ENCODE measurements around the gene SLC26A1.

The SLC26A1 gene, protein sequence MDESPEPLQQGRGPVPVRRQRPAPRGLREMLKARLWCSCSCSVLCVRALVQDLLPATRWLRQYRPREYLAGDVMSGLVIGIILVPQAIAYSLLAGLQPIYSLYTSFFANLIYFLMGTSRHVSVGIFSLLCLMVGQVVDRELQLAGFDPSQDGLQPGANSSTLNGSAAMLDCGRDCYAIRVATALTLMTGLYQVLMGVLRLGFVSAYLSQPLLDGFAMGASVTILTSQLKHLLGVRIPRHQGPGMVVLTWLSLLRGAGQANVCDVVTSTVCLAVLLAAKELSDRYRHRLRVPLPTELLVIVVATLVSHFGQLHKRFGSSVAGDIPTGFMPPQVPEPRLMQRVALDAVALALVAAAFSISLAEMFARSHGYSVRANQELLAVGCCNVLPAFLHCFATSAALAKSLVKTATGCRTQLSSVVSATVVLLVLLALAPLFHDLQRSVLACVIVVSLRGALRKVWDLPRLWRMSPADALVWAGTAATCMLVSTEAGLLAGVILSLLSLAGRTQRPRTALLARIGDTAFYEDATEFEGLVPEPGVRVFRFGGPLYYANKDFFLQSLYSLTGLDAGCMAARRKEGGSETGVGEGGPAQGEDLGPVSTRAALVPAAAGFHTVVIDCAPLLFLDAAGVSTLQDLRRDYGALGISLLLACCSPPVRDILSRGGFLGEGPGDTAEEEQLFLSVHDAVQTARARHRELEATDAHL

GRCh38 chr4:993111-994029, at the start of gene SLC26A1:
Gene SLC26A1 (minus strand): TSS chr4:993404. CDS start chr4:991703, 1,701 bp downstream.
- no peak for DNase-seq (ENCODE audit: low read depth)

DNA sequence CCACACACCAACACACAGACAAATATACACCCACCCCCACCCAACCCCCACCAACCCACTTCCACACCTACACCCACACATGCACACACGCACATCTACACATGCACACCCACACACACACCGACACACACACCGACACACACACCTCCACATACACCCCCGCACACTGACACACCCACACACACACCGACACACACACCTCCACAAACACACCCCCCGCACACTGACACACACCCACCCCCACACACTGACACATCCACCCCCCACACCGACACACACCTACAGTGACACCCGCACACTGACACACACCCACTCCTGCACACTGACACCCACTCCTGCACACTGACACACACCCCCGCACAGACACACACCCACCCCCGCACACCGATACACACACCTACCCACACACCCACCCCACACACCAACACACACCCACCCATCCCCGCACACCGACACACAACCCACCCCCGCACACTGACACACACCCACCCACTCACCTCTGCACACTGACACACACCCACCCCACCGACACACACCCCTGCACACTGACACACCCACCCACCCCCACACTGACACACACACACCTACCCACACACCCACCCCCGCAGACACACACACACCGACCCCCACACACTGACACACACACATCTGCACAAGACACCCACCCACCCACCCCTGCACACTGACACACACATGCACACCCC, 49.3 kb upstream of the SLC26A1 start:
- DNase-seq (ENCODE audit: low read depth) = no peak

DNA sequence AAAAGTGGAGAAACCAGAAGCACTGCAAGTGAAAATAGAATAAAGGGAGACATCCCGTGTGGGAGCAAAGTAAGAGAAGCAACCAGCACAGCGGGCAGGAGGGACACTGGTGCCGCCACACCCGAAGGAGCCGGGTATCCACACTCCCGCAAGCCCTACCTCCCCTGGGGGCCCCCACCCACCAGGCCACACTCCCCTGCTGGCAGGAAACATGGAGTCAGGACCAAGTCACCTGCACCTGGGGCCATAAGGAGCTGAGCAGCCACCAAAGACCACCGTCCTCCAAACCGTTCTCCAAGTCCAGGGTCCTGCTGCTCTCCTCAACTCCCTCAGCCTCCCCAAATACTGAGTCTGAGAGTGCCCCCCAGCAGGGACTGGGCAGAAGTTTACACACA, 48.7 kb upstream of the SLC26A1 start:
- DNase-seq (ENCODE audit: low read depth) = no peak

DNA sequence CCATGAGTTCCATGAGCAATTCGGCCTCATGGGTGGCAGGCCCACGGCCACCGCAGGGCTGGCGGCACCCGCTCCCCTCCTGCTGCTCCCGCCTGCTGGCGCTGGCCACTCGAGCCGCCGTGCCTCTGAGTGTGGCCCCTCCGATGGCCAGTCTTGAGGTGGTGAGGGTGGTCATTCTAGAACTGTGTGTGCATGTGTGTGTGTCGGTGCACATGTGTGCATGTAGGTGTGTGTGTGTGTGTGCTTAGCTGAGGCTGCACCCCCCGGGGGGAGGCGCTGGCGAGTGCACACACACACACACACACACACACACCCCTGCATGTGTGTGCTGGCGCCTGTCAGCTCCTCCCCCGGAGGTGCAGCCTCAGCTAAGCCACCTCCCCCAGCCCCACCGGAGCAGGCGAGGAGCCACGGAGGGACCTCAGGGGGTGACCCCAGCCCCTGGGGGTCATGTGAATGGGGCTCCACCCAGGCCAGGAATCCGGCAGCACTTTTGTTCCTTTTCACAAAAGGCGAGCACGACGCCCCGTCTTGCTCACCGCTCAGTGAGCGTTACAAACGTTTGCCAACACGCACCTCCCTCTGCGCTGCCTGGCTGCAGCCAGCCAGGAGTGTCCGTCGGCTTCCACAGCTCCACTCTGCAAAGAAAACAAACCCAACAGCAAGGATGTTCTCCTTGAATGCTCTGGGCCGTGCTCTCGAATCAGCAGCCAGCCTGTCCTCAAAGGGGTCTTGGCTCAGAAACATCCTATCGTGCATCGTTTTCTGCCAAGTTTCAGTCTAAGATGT, 48.1 kb upstream of the SLC26A1 start:
- DNase-seq (ENCODE audit: low read depth) = peak; percentile 72

GRCh38 chr4:1040344-1041146, 47.3 kb upstream of the SLC26A1 start:
- no peak for DNase-seq (ENCODE audit: low read depth)

GRCh38 chr4:1039493-1040343, 46.5 kb upstream of the SLC26A1 start:
- peak; percentile 34 for DNase-seq (ENCODE audit: low read depth)

GRCh38 chr4:1038948-1039492, 45.8 kb upstream of the SLC26A1 start:
- no peak for DNase-seq (ENCODE audit: low read depth)

DNA sequence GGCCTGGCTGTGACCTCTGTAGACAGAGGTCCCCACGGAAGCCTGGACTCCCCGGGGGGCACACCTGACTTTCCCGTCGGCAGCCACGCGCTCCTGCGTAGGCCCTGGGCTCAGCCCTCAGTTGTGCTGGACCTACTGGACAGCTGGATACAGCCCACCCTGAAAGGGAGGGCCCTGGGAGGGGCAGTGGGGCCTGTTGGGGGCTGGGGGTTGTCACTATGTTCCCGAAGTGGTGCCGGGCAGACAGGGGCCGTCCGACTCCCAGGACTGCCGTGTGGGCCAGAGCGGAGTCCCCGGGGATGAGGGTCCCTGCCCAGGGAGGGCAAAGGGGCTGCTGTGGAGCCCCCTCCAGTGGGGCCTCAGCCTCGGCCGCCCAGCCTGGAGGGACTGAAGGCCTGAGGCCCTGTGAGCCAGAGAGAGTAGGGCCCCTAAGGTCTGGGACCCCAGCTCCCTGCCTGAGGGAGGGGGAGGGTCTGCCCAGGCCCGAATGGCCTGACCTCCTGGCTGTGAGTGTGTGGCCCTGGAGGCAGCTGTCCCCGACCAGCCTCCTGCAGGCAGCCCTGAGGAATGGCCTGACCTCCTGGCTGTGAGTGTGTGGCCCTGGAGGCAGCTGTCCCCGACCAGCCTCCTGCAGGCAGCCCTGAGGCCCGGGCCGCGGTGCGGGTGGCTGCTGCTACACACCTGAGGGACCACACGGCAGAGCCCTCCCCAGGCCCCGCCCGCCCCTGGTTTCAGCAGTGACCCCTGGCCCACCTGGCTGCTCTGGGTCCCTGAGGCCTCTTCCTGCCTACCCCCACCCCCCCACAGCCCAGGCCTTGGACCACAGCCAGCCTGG, 44.0 kb upstream of the SLC26A1 start:
- no peak for DNase-seq (ENCODE audit: low read depth)

DNA sequence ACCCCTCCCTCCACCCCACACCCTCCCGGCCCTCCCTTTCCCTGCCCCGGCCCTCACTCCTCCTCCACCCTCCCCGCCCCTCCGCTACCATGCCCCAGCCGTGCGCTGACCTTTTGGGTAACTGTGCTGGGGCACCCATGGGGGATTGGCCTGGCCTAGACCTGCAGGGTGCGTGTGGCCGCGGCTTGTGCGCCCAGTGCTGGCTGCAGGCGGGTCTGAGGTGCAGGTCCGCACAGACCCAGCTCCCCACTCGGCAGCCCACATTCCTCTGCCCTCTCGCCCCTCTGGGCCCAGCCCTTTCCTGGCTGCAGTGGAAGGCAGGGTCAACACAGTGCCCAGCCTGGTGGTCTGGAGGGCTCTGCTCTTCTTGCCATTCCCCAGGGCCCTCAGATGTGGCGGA, 42.9 kb upstream of the SLC26A1 start:
- no peak for DNase-seq (ENCODE audit: low read depth)

- DNase-seq (ENCODE audit: low read depth) = no peak
Measured at GRCh38 chr4:1035510-1035909, 42.3 kb upstream of the SLC26A1 start.

GRCh38 chr4:1033840-1034551, 40.8 kb upstream of the SLC26A1 start:
- DNase-seq (ENCODE audit: low read depth) = peak; percentile 69

GRCh38 chr4:1032861-1033260, 39.7 kb upstream of the SLC26A1 start:
- no peak for DNase-seq (ENCODE audit: low read depth)

DNA sequence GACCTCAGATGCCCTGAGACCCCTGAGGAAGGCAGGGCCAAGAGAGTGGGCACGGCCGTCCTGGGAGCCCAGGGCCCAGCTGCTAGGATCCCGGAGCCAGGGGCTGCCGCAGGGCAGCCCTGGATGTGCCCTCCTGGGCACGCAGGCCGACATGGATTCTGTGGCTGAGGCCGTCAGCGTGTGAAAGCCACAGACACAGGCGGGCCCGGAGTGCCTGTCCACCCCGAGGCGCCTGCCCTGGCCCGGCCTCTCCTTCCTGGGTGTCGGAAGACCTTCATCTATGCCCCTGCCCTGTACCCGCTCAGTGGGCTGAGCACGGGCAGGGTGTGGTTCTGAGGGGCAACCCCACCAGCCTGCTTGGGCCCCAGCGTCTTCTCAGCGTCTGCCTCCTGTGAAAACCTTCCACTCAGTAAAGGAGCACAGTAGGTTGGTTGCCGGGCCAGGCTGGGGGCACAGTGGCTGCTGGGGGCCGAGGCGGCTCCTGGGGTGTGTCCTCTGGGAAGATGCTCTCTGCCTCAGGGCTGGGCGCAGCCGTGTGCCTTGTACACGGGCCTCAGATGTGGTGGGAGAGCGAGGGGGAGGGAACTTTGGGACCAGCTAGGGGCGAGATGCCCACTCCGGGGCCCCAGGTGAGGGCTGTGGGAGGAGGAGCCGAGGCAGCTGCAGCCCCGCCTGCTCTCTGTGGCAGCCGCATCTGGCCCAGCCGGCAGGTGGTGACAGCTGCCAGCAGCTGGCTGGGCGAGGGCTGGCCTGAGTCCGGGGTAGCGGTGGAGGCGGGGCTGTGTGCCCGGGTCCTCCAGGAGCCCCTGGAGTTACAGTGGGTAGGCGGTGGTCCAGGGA, 39.0 kb upstream of the SLC26A1 start:
- DNase-seq (ENCODE audit: low read depth) = no peak

GRCh38 chr4:1031346-1031745, 38.1 kb upstream of the SLC26A1 start:
- DNase-seq (ENCODE audit: low read depth) = no peak

DNA sequence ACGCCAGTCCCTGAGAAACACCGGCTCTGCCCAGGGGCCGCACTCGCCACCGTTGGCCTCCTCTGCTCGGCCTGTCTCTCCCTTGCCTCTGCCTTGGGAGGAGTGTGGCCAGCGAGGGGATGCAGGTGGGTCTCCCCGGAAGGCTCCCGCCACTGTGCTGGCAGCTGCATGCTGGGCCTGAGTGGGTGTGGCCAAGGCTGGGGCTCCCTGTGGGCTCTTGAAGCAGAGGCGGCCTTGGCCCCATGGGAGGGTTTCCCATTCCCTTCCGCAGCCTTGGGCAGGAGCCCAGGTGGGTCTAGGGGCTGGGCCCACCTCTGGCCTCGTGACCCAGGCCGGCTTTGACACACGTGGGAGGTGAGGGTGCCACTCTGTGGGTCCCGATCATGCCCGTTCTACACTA, 37.4 kb upstream of the SLC26A1 start:
- no peak for DNase-seq (ENCODE audit: low read depth)

DNA sequence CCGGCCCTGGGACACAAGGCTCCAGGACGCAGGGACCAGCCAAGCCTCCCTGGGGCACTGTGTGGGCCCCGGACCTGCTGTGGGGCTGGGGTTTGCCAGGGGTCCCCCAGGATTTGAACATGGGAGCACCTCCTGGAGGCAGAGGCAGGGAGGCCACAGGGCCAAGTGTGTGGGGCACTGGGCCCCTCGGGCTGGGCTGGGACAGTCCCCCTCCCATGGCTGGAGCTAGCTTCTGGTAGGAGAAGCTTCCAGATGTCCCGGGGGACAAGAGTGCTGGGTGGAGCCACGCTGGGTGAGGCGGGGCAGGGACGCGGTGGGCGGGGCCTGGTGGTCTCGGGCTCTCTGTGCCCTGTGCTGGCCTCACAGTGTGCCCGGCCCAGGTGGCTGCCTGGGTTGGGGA, 36.8 kb upstream of the SLC26A1 start:
- no peak for DNase-seq (ENCODE audit: low read depth)

Measured in fibroblast of the conjunctiva (primary cell).